NT2/D1 (cell line): ENCODE data around the gene BCAM.

ENCODE experiments used
- DNase-seq: peaks from one replicate; pipeline ENCODE4 v3.0.0-alpha.2; 2011; ENCODE audit warnings: low read depth, low spot score
- H3K27me3 ChIP-seq: 2 replicates; pipeline ENCODE4 v1.6.0; 2011; ENCODE audit warnings: mild to moderate bottlenecking; ENCODE audit not compliant: insufficient read length, insufficient read depth
- H3K36me3 ChIP-seq: 2 replicates; pipeline ENCODE4 v1.6.1; 2011; ENCODE audit warnings: mild to moderate bottlenecking, low read length, mixed read lengths; ENCODE audit not compliant: insufficient read depth, insufficient read length
- H3K4me1 ChIP-seq: 2 replicates; pipeline ENCODE4 v1.5.1; 2011; ENCODE audit not compliant: insufficient read depth, insufficient read length
- H3K4me3 ChIP-seq: 2 replicates; pipeline ENCODE4 v1.5.1; 2011; ENCODE audit warnings: low read depth; ENCODE audit not compliant: insufficient read length
- H3K9ac ChIP-seq: 2 replicates; pipeline ENCODE4 v1.6.0; 2011; ENCODE audit warnings: low read depth; ENCODE audit not compliant: insufficient read length
- H3K9me3 ChIP-seq: 2 replicates; pipeline ENCODE4 v1.5.1; 2011; ENCODE audit warnings: mild to moderate bottlenecking, low read length; ENCODE audit not compliant: insufficient read depth
- SUZ12 ChIP-seq: IDR thresholded peaks from 2 replicates; pipeline ENCODE4 v1.6.1; 2011; ENCODE audit not compliant: insufficient read length, insufficient read depth; ENCODE audit errors: extremely low read depth
- YY1 ChIP-seq: IDR thresholded peaks from 2 replicates; pipeline ENCODE4 v1.6.1; 2011; ENCODE audit not compliant: insufficient read length, insufficient read depth
- ZNF274 ChIP-seq: IDR thresholded peaks from 2 replicates; pipeline ENCODE4 v1.6.1; 2011; ENCODE audit warnings: mild to moderate bottlenecking, low read depth, low read length

Gene BCAM

DNA sequence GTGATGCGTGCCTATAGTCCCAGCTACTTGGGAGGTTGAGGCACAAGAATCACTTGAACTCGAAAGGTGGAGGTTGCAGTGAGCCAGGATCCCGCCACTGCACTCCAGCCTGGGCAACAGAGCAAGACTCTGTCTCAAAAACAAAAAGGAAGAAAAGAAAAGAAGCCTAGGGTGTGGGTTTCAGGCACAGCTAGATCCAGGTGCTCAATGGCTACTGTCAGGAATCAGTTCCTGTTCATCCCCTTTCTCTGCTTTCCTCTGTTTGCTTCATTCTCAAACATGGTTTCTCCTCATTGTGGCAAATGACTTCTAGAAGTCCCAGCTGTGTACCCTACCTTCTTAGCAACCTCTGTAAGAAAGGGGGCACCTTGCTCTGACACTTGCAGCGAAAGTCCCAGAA is 25.4 kb upstream of the BCAM start:
- TF ChIP-seq YY1 (no peak), ZNF274 (no peak), SUZ12 (no peak)
- H3K27me3 ChIP-seq, result no peaks in the 10 kb centered on the region
- DNase-seq, result no peak

GRCh38 chr19:44785271-44785670 is 23.6 kb upstream of the BCAM start:
- Histone ChIP-seq H3K4me3 (no peak overlapping the region), H3K4me1 (no peaks in the 10 kb centered on the region), H3K9ac (no peak overlapping the region), H3K27me3 (no peaks in the 10 kb centered on the region), H3K9me3 (no peaks in the 10 kb centered on the region), H3K36me3 (no peaks in the 10 kb centered on the region)
- TF ChIP-seq SUZ12 (no peak), ZNF274 (no peak), YY1 (no peak)
- DNase-seq, result no peak

More for the DNA sequence above, 25.4 kb upstream of the BCAM start:
- no peaks in the 10 kb centered on the region for H3K36me3 ChIP-seq
- H3K4me3 ChIP-seq, result no peak overlapping the region
- no peak overlapping the region for H3K9ac ChIP-seq
- H3K9me3 ChIP-seq, result no peaks in the 10 kb centered on the region
- no peaks in the 10 kb centered on the region for H3K4me1 ChIP-seq

GRCh38 chr19:44785993-44786392 is 22.9 kb upstream of the BCAM start:
- DNase-seq, result no peak
- Histone ChIP-seq H3K36me3 (no peaks in the 10 kb centered on the region), H3K9me3 (no peaks in the 10 kb centered on the region), H3K4me3 (no peak overlapping the region), H3K9ac (no peak overlapping the region), H3K27me3 (no peaks in the 10 kb centered on the region), H3K4me1 (no peaks in the 10 kb centered on the region)
- no peak for TF ChIP-seq ZNF274
- TF ChIP-seq YY1, result no peak
- TF ChIP-seq SUZ12, result no peak

DNA sequence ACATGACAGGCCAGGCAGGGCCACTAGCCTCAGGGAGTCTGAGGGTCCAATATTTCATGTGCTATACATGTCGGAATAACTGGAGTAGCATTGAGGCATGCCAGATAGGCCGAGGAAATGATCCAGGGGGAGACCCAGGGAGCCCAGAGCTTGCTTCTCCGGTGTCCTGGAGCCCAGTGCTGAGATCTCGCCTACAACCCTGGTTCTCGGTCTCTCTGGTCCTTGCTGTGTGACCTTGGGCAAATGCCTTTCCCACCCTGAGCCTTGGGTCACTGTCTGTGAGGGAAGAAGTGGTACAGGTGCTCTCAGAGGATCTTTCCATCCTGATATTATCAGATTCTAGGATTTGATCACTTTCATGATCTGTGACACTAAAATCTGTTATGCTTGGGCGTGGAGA is 19.9 kb upstream of the BCAM start:
- DNase-seq, result no peak
- H3K9me3 ChIP-seq, result no peaks in the 10 kb centered on the region
- no peaks in the 10 kb centered on the region for H3K27me3 ChIP-seq
- TF ChIP-seq ZNF274 (no peak), SUZ12 (no peak), YY1 (no peak)
- H3K4me3 ChIP-seq, result no peak overlapping the region
- no peak overlapping the region for H3K9ac ChIP-seq
- H3K36me3 ChIP-seq, result no peaks in the 10 kb centered on the region
- no peaks in the 10 kb centered on the region for H3K4me1 ChIP-seq

DNA sequence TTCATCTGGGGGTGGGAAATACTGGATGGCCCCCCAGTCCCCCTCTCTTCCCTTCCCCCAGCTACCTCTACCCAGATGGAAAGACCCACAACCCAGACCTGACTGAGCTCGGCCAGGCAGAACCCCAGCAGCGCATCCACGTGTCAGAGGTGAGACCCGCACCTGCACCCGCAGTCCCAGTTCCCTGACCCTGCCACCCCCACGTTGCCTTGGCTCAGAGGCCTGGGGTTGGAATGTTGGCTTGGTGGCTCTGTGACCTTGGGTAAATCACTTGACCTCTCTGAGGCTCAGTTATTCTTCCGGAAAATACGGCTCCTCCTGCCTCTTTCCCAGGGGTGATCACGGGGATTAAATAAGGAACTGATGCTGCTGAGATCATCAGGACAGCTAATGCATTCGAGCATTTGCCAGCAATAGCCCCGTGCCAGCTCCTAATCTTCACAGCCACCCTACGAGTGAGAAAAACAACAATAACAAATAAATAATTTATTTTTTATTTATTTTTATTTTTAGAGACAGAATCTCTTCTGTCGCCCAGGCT is 18.9 kb upstream of the BCAM start:
- TF ChIP-seq ZNF274, result no peak
- no peak for TF ChIP-seq YY1
- no peak for TF ChIP-seq SUZ12
- no peaks in the 10 kb centered on the region for H3K27me3 ChIP-seq
- no peaks in the 10 kb centered on the region for H3K9me3 ChIP-seq
- no peak overlapping the region for H3K9ac ChIP-seq
- H3K4me3 ChIP-seq, result no peak overlapping the region
- no peak for DNase-seq
- H3K4me1 ChIP-seq, result no peaks in the 10 kb centered on the region
- H3K36me3 ChIP-seq, result no peaks in the 10 kb centered on the region

GRCh38 chr19:44792281-44792680 is 16.6 kb upstream of the BCAM start:
- Histone ChIP-seq H3K36me3 (no peaks in the 10 kb centered on the region), H3K4me1 (no peaks in the 10 kb centered on the region), H3K9ac (no peak overlapping the region), H3K9me3 (no peaks in the 10 kb centered on the region), H3K27me3 (no peaks in the 10 kb centered on the region), H3K4me3 (no peak overlapping the region)
- DNase-seq, result no peak
- TF ChIP-seq YY1 (no peak), ZNF274 (no peak), SUZ12 (no peak)

GRCh38 chr19:44794610-44795009 is 14.3 kb upstream of the BCAM start:
- H3K4me3 ChIP-seq, result no peak overlapping the region
- TF ChIP-seq ZNF274 (no peak), YY1 (no peak), SUZ12 (no peak)
- H3K9me3 ChIP-seq, result no peaks in the 10 kb centered on the region
- no peak overlapping the region for H3K9ac ChIP-seq
- H3K36me3 ChIP-seq, result no peaks in the 10 kb centered on the region
- no peak for DNase-seq
- H3K4me1 ChIP-seq, result no peaks in the 10 kb centered on the region
- H3K27me3 ChIP-seq, result no peaks in the 10 kb centered on the region

- H3K4me1 ChIP-seq, result no peaks in the 10 kb centered on the region
- H3K9me3 ChIP-seq, result no peaks in the 10 kb centered on the region
- TF ChIP-seq SUZ12, result no peak
- no peak for TF ChIP-seq YY1
Observed at GRCh38 chr19:44795398-44795987, 13.4 kb upstream of the BCAM start.

More at GRCh38 chr19:44795398-44795987, 13.4 kb upstream of the BCAM start:
- Histone ChIP-seq H3K27me3 (no peaks in the 10 kb centered on the region), H3K4me3 (no peak overlapping the region), H3K36me3 (no peaks in the 10 kb centered on the region), H3K9ac (no peak overlapping the region)
- no peak for DNase-seq
